ENCODE data around the gene KCNJ16.

DNA sequence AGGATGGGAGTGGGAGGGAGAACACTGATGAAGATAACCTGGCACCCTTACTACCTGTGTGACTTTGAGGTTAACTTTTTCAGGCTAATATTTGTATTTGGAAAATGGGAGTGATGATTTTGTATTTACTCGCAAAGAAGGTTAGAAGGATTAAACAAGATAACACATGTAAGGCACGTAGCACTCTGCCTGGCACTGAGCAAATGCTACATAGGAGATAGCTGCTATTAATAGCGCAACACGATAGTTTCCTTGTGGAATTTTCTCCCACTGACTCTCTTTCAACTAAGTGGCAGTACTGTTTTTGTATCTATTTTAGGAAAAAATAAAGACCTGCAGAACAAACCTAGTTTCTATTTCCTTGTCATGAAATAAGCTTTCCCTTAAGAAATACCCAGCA lies 15.4 kb upstream of the KCNJ16 start:
- TF ChIP-seq JUN (IDR thresholded peaks at IDR 0.05) (no peak), EP300 (IDR thresholded peaks at IDR 0.05) (no peak), POLR2A (IDR thresholded peaks at IDR 0.05; ENCODE audit: low read length) (no peak), CTCF (IDR thresholded peaks at IDR 0.05) (no peak), ZFP36 (IDR thresholded peaks at IDR 0.05; ENCODE audit: borderline replicate concordance, partially characterized antibody) (no peak)
- TF ChIP-seq, protein P1, sequence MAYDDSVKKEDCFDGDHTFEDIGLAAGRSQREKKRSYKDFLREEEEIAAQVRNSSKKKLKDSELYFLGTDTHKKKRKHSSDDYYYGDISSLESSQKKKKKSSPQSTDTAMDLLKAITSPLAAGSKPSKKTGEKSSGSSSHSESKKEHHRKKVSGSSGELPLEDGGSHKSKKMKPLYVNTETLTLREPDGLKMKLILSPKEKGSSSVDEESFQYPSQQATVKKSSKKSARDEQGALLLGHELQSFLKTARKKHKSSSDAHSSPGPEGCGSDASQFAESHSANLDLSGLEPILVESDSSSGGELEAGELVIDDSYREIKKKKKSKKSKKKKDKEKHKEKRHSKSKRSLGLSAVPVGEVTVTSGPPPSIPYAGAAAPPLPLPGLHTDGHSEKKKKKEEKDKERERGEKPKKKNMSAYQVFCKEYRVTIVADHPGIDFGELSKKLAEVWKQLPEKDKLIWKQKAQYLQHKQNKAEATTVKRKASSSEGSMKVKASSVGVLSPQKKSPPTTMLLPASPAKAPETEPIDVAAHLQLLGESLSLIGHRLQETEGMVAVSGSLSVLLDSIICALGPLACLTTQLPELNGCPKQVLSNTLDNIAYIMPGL (CRISPR knock-in tag; IDR thresholded peaks at IDR 0.05; ENCODE audit: borderline replicate concordance) = no peak
- TF ChIP-seq, protein P2, sequence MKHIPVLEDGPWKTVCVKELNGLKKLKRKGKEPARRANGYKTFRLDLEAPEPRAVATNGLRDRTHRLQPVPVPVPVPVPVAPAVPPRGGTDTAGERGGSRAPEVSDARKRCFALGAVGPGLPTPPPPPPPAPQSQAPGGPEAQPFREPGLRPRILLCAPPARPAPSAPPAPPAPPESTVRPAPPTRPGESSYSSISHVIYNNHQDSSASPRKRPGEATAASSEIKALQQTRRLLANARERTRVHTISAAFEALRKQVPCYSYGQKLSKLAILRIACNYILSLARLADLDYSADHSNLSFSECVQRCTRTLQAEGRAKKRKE (CRISPR knock-in tag; IDR thresholded peaks at IDR 0.05; ENCODE audit: low read depth) = no peak

Measured in A549 (cell line).